Measurements from ENCODE around the gene IMPA2.
"Not testable (repeated sequence)": the region's sequence is repeated elsewhere in the genome, so short reads cannot be mapped to it uniquely, and the experiment has no call there.

DNA sequence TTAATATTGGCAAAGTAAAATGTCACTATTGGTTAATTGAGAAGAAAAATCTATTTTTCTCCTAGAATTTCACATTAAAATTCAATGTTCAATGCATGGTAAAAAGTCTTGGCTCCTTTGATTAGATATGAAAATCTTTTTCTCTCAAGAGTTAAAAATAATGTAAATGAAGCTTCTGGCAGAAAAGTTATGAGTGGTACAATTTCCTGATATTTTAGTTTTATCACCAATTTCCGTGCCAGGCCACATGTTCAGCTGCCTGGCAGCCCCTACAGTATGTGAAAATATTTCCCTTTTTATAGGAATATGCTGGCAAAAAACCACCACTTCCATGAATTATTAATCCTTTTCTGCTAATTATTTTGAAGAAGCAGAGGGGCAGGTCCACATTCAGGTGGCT lies 89.8 kb downstream of the IMPA2 start:
- TF ChIP-seq, protein P1, sequence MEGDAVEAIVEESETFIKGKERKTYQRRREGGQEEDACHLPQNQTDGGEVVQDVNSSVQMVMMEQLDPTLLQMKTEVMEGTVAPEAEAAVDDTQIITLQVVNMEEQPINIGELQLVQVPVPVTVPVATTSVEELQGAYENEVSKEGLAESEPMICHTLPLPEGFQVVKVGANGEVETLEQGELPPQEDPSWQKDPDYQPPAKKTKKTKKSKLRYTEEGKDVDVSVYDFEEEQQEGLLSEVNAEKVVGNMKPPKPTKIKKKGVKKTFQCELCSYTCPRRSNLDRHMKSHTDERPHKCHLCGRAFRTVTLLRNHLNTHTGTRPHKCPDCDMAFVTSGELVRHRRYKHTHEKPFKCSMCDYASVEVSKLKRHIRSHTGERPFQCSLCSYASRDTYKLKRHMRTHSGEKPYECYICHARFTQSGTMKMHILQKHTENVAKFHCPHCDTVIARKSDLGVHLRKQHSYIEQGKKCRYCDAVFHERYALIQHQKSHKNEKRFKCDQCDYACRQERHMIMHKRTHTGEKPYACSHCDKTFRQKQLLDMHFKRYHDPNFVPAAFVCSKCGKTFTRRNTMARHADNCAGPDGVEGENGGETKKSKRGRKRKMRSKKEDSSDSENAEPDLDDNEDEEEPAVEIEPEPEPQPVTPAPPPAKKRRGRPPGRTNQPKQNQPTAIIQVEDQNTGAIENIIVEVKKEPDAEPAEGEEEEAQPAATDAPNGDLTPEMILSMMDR (conservative IDR thresholded peaks at IDR 0.05 in 1 of 2, IDR thresholded peaks at IDR 0.05 in 1 of 2; ENCODE audit: low read depth in 1 of 2, low read length in 2 of 2), result not testable (repeated sequence)
- not testable (repeated sequence) for TF ChIP-seq EZH2 (IDR thresholded peaks at IDR 0.05; ENCODE audit: low read length, missing control alignments)

All from fibroblast of lung (primary cell).